ENCODE measurements around the gene RAB3A. TPM values are rescaled to one million over a fixed set of nuclear protein-coding genes. Genes with fewer than 3 reads are reported as not detected.
"Not testable (repeated sequence)": the region's sequence is repeated elsewhere in the genome, so short reads cannot be mapped to it uniquely, and the experiment has no call there.

Gene RAB3A
- total RNA-seq, 1 donor from 2014 or later, result 35.5 TPM

- no peak for DNase-seq
- intact Hi-C loops (cut with micrococcal nuclease), result no loop called here
These were observed 28.9 kb downstream of the RAB3A start for GRCh38 chr19:18174983-18175382.

GRCh38 chr19:18173572-18174288 lies 30.1 kb downstream of the RAB3A start, which contains the start of gene IFI30:
Gene IFI30 (plus strand): TSS chr19:18173813. CDS start chr19:18173842, 29 bp downstream.
- ATAC-seq (peak; percentile 83), DNase-seq (peak; percentile 85)
- intact Hi-C loops (cut with micrococcal nuclease), result no loop called here

More at GRCh38 chr19:18174983-18175382, 28.9 kb downstream of the RAB3A start:
- no peak for ATAC-seq

- intact Hi-C loops (cut with micrococcal nuclease), result no loop called here
- ATAC-seq (peak; percentile 27), DNase-seq (peak; percentile 75)
These were observed 30.7 kb downstream of the RAB3A start for GRCh38 chr19:18173054-18173571.

GRCh38 chr19:18172331-18173053 lies 31.4 kb downstream of the RAB3A start:
- DNase-seq (no peak), ATAC-seq (no peak)
- intact Hi-C loops (cut with micrococcal nuclease), result no loop called here

GRCh38 chr19:18171605-18172327 lies 32.1 kb downstream of the RAB3A start:
- DNase-seq, result no peak
- peak; percentile 19 for ATAC-seq
- intact Hi-C loops (cut with micrococcal nuclease), result no loop called here

- DNase-seq (peak; percentile 52), ATAC-seq (peak; percentile 12)
- intact Hi-C loops (cut with micrococcal nuclease), result no loop called here
These were observed 33.1 kb downstream of the RAB3A start for GRCh38 chr19:18170714-18171255.

- intact Hi-C loops (cut with micrococcal nuclease), result no loop called here
- no peak for ATAC-seq
- DNase-seq, result no peak
These were observed 35.0 kb downstream of the RAB3A start for GRCh38 chr19:18168673-18169381.

- peak; percentile 53 for DNase-seq
- intact Hi-C loops (cut with micrococcal nuclease), result no loop called here
- peak; percentile 46 for ATAC-seq
These were observed 35.7 kb downstream of the RAB3A start for GRCh38 chr19:18167975-18168645.

GRCh38 chr19:18167011-18167410 lies 36.8 kb downstream of the RAB3A start:
- intact Hi-C loops (cut with micrococcal nuclease), result no loop called here
- DNase-seq, result no peak
- ATAC-seq, result no peak

- intact Hi-C loops (cut with micrococcal nuclease), result no loop called here
- ATAC-seq, result no peak
- no peak for DNase-seq
These were observed 37.9 kb downstream of the RAB3A start for GRCh38 chr19:18165794-18166544.

GRCh38 chr19:18164072-18164471 lies 39.8 kb downstream of the RAB3A start:
- DNase-seq (no peak), ATAC-seq (no peak)
- intact Hi-C loops (cut with micrococcal nuclease), result no loop called here

- no peak for ATAC-seq
- intact Hi-C loops (cut with micrococcal nuclease), result no loop called here
- DNase-seq, result no peak
These were observed 42.2 kb downstream of the RAB3A start for GRCh38 chr19:18161636-18162002.

GRCh38 chr19:18160971-18161635 lies 42.7 kb downstream of the RAB3A start:
- ATAC-seq (peak; percentile 74), DNase-seq (peak; percentile 89)
- intact Hi-C loops (cut with micrococcal nuclease), result no loop called here

GRCh38 chr19:18160493-18160970 lies 43.3 kb downstream of the RAB3A start:
- peak; percentile 47 for DNase-seq
- peak; percentile 54 for ATAC-seq
- intact Hi-C loops (cut with micrococcal nuclease), result no loop called here

- DNase-seq (no peak), ATAC-seq (no peak)
- intact Hi-C loops (cut with micrococcal nuclease), result no loop called here
These were observed 44.0 kb downstream of the RAB3A start for GRCh38 chr19:18159810-18160209.

GRCh38 chr19:18159059-18159616 lies 44.7 kb downstream of the RAB3A start:
- ATAC-seq; DNase-seq; intact Hi-C loops (cut with micrococcal nuclease): not testable (repeated sequence)

GRCh38 chr19:18158467-18158866 lies 45.4 kb downstream of the RAB3A start:
- no peak for ATAC-seq

More at GRCh38 chr19:18158467-18158866, 45.4 kb downstream of the RAB3A start:
- no peak for DNase-seq
- intact Hi-C loops (cut with micrococcal nuclease), result no loop called here
